SK-N-SH treated with all-trans-retinoic acid at 6 μM for 48 hours (cell line): ENCODE results near the gene R3HDM2.

ENCODE experiments used
- ATAC-seq: fragments of 200-7000 bp; cut with Tn5 transposase; 3 replicates; pipeline ENCODE4 v1.9.1; 2020; ENCODE audit warnings: mild to moderate bottlenecking, moderate library complexity
- CSDC2 ChIP-seq: fragments of 250-450 bp; sonication (Bioruptor Pico); IDR thresholded peaks from 2 replicates; pipeline ENCODE4 v1.5.0; 2020; ENCODE audit warnings: mild to moderate bottlenecking, moderate library complexity
- OSR1 ChIP-seq: fragments of 250-450 bp; sonication (Bioruptor Pico); IDR thresholded peaks from 2 replicates; pipeline ENCODE4 v1.8.0; 2022; ENCODE audit warnings: moderate library complexity, mild to moderate bottlenecking, inconsistent platforms
- POU6F1 ChIP-seq: fragments of 250-450 bp; sonication (Bioruptor Pico); IDR thresholded peaks from 2 replicates; pipeline ENCODE4 v1.8.0; 2021; ENCODE audit warnings: low read depth, mild to moderate bottlenecking, moderate library complexity, borderline replicate concordance
- RARB ChIP-seq: fragments of 250-450 bp; sonication (Bioruptor Pico); IDR thresholded peaks from 2 replicates; pipeline ENCODE4 v1.8.0; 2021; ENCODE audit warnings: mild to moderate bottlenecking, moderate library complexity
- TCF4 ChIP-seq: fragments of 250-450 bp; sonication (Bioruptor Pico); IDR thresholded peaks from 2 replicates; pipeline ENCODE4 v1.8.0; 2021; ENCODE audit warnings: mild to moderate bottlenecking, moderate library complexity, borderline replicate concordance
- TSHZ2 ChIP-seq: fragments of 250-450 bp; sonication (Bioruptor Pico); IDR thresholded peaks from 2 replicates; pipeline ENCODE4 v1.5.0; 2020; ENCODE audit warnings: mild to moderate bottlenecking, moderate library complexity
- ZC3H10 ChIP-seq: fragments of 250-450 bp; sonication (Bioruptor Pico); IDR thresholded peaks from 2 replicates; pipeline ENCODE4 v1.5.1; 2021; ENCODE audit warnings: mild to moderate bottlenecking, moderate library complexity
- ZNF8 ChIP-seq: fragments of 450-650 bp; formaldehyde crosslinking; IDR thresholded peaks from 2 replicates; pipeline ENCODE4 v1.5.0; 2020; ENCODE audit warnings: mild to moderate bottlenecking, moderate library complexity
- TF ChIP-seq, protein P1 (sequence below): fragments of 250-450 bp; sonication (Bioruptor Pico); IDR thresholded peaks from 2 replicates; pipeline ENCODE4 v1.8.0; 2020; ENCODE audit warnings: mild to moderate bottlenecking, moderate library complexity, borderline replicate concordance
- TF ChIP-seq, protein P2 (sequence below): fragments of 250-450 bp; sonication (Bioruptor Pico); IDR thresholded peaks from 2 replicates; pipeline ENCODE4 v1.5.1; 2020; ENCODE audit warnings: low read depth, mild to moderate bottlenecking, moderate library complexity
- TF ChIP-seq, protein P3 (sequence below): fragments of 250-450 bp; sonication (Bioruptor Pico); IDR thresholded peaks from 2 replicates; pipeline ENCODE4 v1.5.1; 2021; ENCODE audit warnings: mild to moderate bottlenecking, moderate library complexity

Gene R3HDM2

DNA sequence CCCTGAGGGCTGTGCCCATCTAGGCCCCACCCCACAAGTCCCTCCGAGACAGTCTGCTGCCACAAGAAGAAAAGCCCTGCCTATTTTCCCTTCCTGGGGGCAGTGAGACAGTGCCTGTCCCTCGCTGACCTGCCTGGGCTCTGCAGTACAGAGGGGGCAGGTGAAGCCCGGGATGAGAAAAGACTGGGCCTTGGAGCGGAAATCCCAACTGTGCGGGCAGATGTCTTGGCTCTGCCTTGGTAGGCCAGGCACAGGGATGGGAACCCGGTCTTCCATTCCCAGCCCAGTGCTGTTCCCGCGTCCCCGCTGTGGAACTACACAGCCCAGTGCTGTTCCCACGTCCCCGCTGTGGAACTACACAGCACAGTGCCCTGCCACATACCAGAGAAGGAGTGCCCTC is 227.1 kb downstream of the R3HDM2 start:
- no peak for ATAC-seq
- TF ChIP-seq CSDC2 (CRISPR knock-in tag) (no peak), TCF4 (no peak), ZC3H10 (CRISPR knock-in tag) (no peak), RARB (CRISPR knock-in tag) (no peak), ZNF8 (CRISPR knock-in tag) (no peak), OSR1 (CRISPR knock-in tag) (no peak), TSHZ2 (no peak), POU6F1 (no peak)
- TF ChIP-seq, protein P1, sequence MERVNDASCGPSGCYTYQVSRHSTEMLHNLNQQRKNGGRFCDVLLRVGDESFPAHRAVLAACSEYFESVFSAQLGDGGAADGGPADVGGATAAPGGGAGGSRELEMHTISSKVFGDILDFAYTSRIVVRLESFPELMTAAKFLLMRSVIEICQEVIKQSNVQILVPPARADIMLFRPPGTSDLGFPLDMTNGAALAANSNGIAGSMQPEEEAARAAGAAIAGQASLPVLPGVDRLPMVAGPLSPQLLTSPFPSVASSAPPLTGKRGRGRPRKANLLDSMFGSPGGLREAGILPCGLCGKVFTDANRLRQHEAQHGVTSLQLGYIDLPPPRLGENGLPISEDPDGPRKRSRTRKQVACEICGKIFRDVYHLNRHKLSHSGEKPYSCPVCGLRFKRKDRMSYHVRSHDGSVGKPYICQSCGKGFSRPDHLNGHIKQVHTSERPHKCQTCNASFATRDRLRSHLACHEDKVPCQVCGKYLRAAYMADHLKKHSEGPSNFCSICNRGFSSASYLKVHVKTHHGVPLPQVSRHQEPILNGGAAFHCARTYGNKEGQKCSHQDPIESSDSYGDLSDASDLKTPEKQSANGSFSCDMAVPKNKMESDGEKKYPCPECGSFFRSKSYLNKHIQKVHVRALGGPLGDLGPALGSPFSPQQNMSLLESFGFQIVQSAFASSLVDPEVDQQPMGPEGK (CRISPR knock-in tag), result no peak
- TF ChIP-seq, protein P2, sequence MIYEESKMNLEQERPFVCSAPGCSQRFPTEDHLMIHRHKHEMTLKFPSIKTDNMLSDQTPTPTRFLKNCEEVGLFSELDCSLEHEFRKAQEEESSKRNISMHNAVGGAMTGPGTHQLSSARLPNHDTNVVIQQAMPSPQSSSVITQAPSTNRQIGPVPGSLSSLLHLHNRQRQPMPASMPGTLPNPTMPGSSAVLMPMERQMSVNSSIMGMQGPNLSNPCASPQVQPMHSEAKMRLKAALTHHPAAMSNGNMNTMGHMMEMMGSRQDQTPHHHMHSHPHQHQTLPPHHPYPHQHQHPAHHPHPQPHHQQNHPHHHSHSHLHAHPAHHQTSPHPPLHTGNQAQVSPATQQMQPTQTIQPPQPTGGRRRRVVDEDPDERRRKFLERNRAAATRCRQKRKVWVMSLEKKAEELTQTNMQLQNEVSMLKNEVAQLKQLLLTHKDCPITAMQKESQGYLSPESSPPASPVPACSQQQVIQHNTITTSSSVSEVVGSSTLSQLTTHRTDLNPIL, result no peak
- TF ChIP-seq, protein P3, sequence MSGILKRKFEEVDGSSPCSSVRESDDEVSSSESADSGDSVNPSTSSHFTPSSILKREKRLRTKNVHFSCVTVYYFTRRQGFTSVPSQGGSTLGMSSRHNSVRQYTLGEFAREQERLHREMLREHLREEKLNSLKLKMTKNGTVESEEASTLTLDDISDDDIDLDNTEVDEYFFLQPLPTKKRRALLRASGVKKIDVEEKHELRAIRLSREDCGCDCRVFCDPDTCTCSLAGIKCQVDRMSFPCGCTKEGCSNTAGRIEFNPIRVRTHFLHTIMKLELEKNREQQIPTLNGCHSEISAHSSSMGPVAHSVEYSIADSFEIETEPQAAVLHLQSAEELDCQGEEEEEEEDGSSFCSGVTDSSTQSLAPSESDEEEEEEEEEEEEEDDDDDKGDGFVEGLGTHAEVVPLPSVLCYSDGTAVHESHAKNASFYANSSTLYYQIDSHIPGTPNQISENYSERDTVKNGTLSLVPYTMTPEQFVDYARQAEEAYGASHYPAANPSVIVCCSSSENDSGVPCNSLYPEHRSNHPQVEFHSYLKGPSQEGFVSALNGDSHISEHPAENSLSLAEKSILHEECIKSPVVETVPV (CRISPR knock-in tag), result no peak
